Measurements from ENCODE around the gene SOD2.
A peak's percentile ranks its signal among the peaks of the same experiment; 100 is the strongest.
"Not testable (repeated sequence)": the region's sequence is repeated elsewhere in the genome, so short reads cannot be mapped to it uniquely, and the experiment has no call there.

The SOD2 gene

GRCh38 chr6:159661977-159662376 is 31.1 kb downstream of the SOD2 start:
- H3K9ac ChIP-seq (ENCODE audit: low read depth, low read length); ATAC-seq (ENCODE audit: insufficient read depth, low read depth); H2AFZ ChIP-seq (ENCODE audit: low read depth, low read length); H3K27me3 ChIP-seq (ENCODE audit: insufficient read depth, low read length, poor library complexity); H3K4me1 ChIP-seq (ENCODE audit: insufficient read depth, low read length); H3K4me2 ChIP-seq (ENCODE audit: insufficient read depth, low read length); H3K9me3 ChIP-seq (ENCODE audit: insufficient read depth, low read length, severe bottlenecking); H3K36me3 ChIP-seq (ENCODE audit: insufficient read depth, low read length); H3K27ac ChIP-seq (ENCODE audit: low read length); H3K4me3 ChIP-seq (ENCODE audit: low read depth in 1 of 2, low read length in 2 of 2); H3K79me2 ChIP-seq (ENCODE audit: insufficient read depth, low read length); H4K20me1 ChIP-seq (ENCODE audit: insufficient read depth, low read length); DNase-seq: not testable (repeated sequence)

- H3K9me3 ChIP-seq (ENCODE audit: insufficient read depth, low read length, severe bottlenecking) = no peaks in the 10 kb centered on the region
- DNase-seq (no peak), ATAC-seq (ENCODE audit: insufficient read depth, low read depth) (no peak)
- H3K36me3 ChIP-seq (ENCODE audit: insufficient read depth, low read length) = no peaks in the 10 kb centered on the region
- no peaks in the 10 kb centered on the region for H3K4me1 ChIP-seq (ENCODE audit: insufficient read depth, low read length)
- H3K9ac ChIP-seq (ENCODE audit: low read depth, low read length) = no peak overlapping the region
- no peak overlapping the region for H3K4me3 ChIP-seq (ENCODE audit: low read depth in 1 of 2, low read length in 2 of 2)
- no peak overlapping the region for H2AFZ ChIP-seq (ENCODE audit: low read depth, low read length)
- no peak overlapping the region for H3K4me2 ChIP-seq (ENCODE audit: insufficient read depth, low read length)
- H4K20me1 ChIP-seq (ENCODE audit: insufficient read depth, low read length) = no peaks in the 10 kb centered on the region
- H3K27me3 ChIP-seq (ENCODE audit: insufficient read depth, low read length, poor library complexity) = no peaks in the 10 kb centered on the region
- TF ChIP-seq CTCF (IDR thresholded peaks at IDR 0.05; ENCODE audit: borderline replicate concordance, extremely low read depth, low read length, poor library complexity, severe bottlenecking) = no peak
- no peak for TF ChIP-seq EZH2 (IDR thresholded peaks at IDR 0.05; ENCODE audit: borderline replicate concordance, low read depth, low read length, severe bottlenecking)
- no peak overlapping the region for H3K27ac ChIP-seq (ENCODE audit: low read length)
- H3K79me2 ChIP-seq (ENCODE audit: insufficient read depth, low read length) = no peaks in the 10 kb centered on the region
Observed at GRCh38 chr6:159655409-159655988, 37.5 kb downstream of the SOD2 start.

GRCh38 chr6:159654483-159655098 is 38.5 kb downstream of the SOD2 start:
- Histone ChIP-seq H3K79me2 (ENCODE audit: insufficient read depth, low read length) (no peaks in the 10 kb centered on the region), H3K4me3 (ENCODE audit: low read depth in 1 of 2, low read length in 2 of 2) (no peak overlapping the region), H4K20me1 (ENCODE audit: insufficient read depth, low read length) (no peaks in the 10 kb centered on the region), H3K4me1 (ENCODE audit: insufficient read depth, low read length) (no peaks in the 10 kb centered on the region), H3K27ac (ENCODE audit: low read length) (no peak overlapping the region), H3K9me3 (ENCODE audit: insufficient read depth, low read length, severe bottlenecking) (no peaks in the 10 kb centered on the region), H3K36me3 (ENCODE audit: insufficient read depth, low read length) (no peaks in the 10 kb centered on the region), H3K4me2 (ENCODE audit: insufficient read depth, low read length) (no peak overlapping the region), H3K27me3 (ENCODE audit: insufficient read depth, low read length, poor library complexity) (no peaks in the 10 kb centered on the region), H3K9ac (ENCODE audit: low read depth, low read length) (no peak overlapping the region), H2AFZ (ENCODE audit: low read depth, low read length) (no peak overlapping the region)
- ATAC-seq (ENCODE audit: insufficient read depth, low read depth) (peak; percentile 65), DNase-seq (no peak)
- TF ChIP-seq CTCF (IDR thresholded peaks at IDR 0.05; ENCODE audit: borderline replicate concordance, extremely low read depth, low read length, poor library complexity, severe bottlenecking) = peak; percentile 67
- TF ChIP-seq EZH2 (IDR thresholded peaks at IDR 0.05; ENCODE audit: borderline replicate concordance, low read depth, low read length, severe bottlenecking) = no peak

- Histone ChIP-seq H3K9ac (ENCODE audit: low read depth, low read length) (no peak overlapping the region), H3K79me2 (ENCODE audit: insufficient read depth, low read length) (no peaks in the 10 kb centered on the region), H3K36me3 (ENCODE audit: insufficient read depth, low read length) (no peaks in the 10 kb centered on the region), H2AFZ (ENCODE audit: low read depth, low read length) (no peak overlapping the region), H4K20me1 (ENCODE audit: insufficient read depth, low read length) (no peaks in the 10 kb centered on the region), H3K27me3 (ENCODE audit: insufficient read depth, low read length, poor library complexity) (no peaks in the 10 kb centered on the region), H3K4me3 (ENCODE audit: low read depth in 1 of 2, low read length in 2 of 2) (no peak overlapping the region), H3K27ac (ENCODE audit: low read length) (no peak overlapping the region), H3K9me3 (ENCODE audit: insufficient read depth, low read length, severe bottlenecking) (no peaks in the 10 kb centered on the region), H3K4me1 (ENCODE audit: insufficient read depth, low read length) (no peaks in the 10 kb centered on the region), H3K4me2 (ENCODE audit: insufficient read depth, low read length) (no peak overlapping the region)
- no peak for DNase-seq
- no peak for TF ChIP-seq CTCF (IDR thresholded peaks at IDR 0.05; ENCODE audit: borderline replicate concordance, extremely low read depth, low read length, poor library complexity, severe bottlenecking)
- no peak for TF ChIP-seq EZH2 (IDR thresholded peaks at IDR 0.05; ENCODE audit: borderline replicate concordance, low read depth, low read length, severe bottlenecking)
- no peak for ATAC-seq (ENCODE audit: insufficient read depth, low read depth)
Observed at GRCh38 chr6:159650314-159650713, 42.7 kb downstream of the SOD2 start.
